SU-DHL-6 (cell line): ENCODE data around the gene BMPR1B.

Experiments used
- H2AFZ ChIP-seq: fragments of 200-600 bp; sonication (generic); 2 replicates; pipeline ENCODE4 v1.6.1; 2014; ENCODE audit warnings: low read depth, mild to moderate bottlenecking, moderate library complexity, mixed read lengths, antibody characterized with exemption, low read length; ENCODE audit not compliant: severe bottlenecking
- H3F3A ChIP-seq: fragments of 200-600 bp; shearing (Covaris generic); 2 replicates; pipeline ENCODE4 v1.6.0; 2016; ENCODE audit warnings: antibody characterized with exemption, mild to moderate bottlenecking; ENCODE audit not compliant: insufficient read depth
- H3K27ac ChIP-seq: fragments of 200-600 bp; sonication (generic); 2 replicates; pipeline ENCODE4 v1.5.1; 2016; ENCODE audit warnings: low read depth, mild to moderate bottlenecking, low read length, moderate library complexity, mixed read lengths
- H3K27me3 ChIP-seq: fragments of 200-600 bp; sonication (generic), shearing (Covaris generic); 2 replicates; pipeline ENCODE4 v1.6.0; 2014; ENCODE audit warnings: mild to moderate bottlenecking, low read length
- H3K36me3 ChIP-seq: fragments of 200-600 bp; sonication (generic); 2 replicates; pipeline ENCODE4 v1.6.1; 2014; ENCODE audit warnings: mild to moderate bottlenecking, low read length, mixed read lengths
- H3K4me2 ChIP-seq: fragments of 300-600, 200-600 bp; shearing (Covaris generic), sonication (generic); 2 replicates; pipeline ENCODE4 v1.6.0; 2014; ENCODE audit warnings: low read length, low read depth, mild to moderate bottlenecking; ENCODE audit not compliant: poor library complexity, severe bottlenecking
- H3K4me3 ChIP-seq: fragments of 200-600 bp; sonication (generic); 2 replicates; pipeline ENCODE4 v1.5.1; 2014; ENCODE audit warnings: antibody characterized with exemption, low read length, mild to moderate bottlenecking, mixed read lengths; ENCODE audit not compliant: insufficient read depth, poor library complexity, severe bottlenecking
- H3K79me2 ChIP-seq: fragments of 200-600 bp; sonication (generic); 2 replicates; pipeline ENCODE4 v1.6.1; 2014; ENCODE audit warnings: mild to moderate bottlenecking, low read length, moderate library complexity; ENCODE audit not compliant: insufficient read depth
- H3K9ac ChIP-seq: fragments of 200-600 bp; sonication (generic); 2 replicates; pipeline ENCODE4 v1.7.0; 2014; ENCODE audit warnings: mild to moderate bottlenecking, low read length
- H3K9me2 ChIP-seq: fragments of 200-600 bp; sonication (generic); replicated peaks from 2 replicates; pipeline ENCODE4 v1.6.1; 2014; ENCODE audit warnings: low read length; ENCODE audit not compliant: insufficient read depth
- H3K9me3 ChIP-seq: fragments of 200-600 bp; sonication (generic); 2 replicates; pipeline ENCODE4 v1.6.1; 2014; ENCODE audit warnings: low read length, mixed read lengths; ENCODE audit not compliant: insufficient read depth
- H4K20me1 ChIP-seq: fragments of 200-600 bp; sonication (generic); 2 replicates; pipeline ENCODE4 v1.6.1; 2014; ENCODE audit warnings: low read depth, mild to moderate bottlenecking, antibody characterized with exemption, low read length, moderate library complexity, mixed read lengths
- EZH2phosphoT487 ChIP-seq: fragments of 200-600 bp; sonication (generic), shearing (Covaris generic); conservative IDR thresholded peaks from 2 replicates; pipeline ENCODE4 v1.6.1; 2018; ENCODE audit warnings: mild to moderate bottlenecking, antibody characterized with exemption, low read length, moderate library complexity, mixed read lengths
- TF ChIP-seq, protein P1 (sequence below): fragments of 200-600 bp; sonication (generic); IDR thresholded peaks from one replicate; pipeline ENCODE4 v1.5.1; 2017; ENCODE audit warnings: antibody characterized with exemption, mild to moderate bottlenecking, low read length, moderate library complexity; ENCODE audit not compliant: insufficient read depth, poor library complexity, severe bottlenecking

Gene BMPR1B

DNA sequence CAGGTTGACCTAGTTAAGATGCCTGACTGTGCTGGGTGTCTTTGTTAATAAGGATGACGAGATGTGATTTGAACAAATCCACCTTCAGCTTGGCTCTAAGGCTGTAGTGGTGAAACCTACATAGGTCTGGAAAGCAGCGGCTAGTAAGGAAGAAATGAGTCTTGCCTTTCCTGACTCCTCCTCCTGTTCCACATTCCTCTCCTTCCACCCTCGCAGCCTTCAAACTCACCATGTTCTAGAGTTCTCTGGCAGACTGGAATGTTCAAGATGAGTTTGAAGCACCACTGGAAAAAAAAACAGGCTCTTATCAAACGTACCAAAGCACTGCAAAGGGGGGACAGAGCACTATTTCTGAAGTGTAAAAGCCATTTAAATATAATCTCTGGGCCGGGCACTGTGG lies 395.4 kb downstream of the BMPR1B start:
- TF ChIP-seq EZH2phosphoT487 = no peak
- TF ChIP-seq, protein P1, sequence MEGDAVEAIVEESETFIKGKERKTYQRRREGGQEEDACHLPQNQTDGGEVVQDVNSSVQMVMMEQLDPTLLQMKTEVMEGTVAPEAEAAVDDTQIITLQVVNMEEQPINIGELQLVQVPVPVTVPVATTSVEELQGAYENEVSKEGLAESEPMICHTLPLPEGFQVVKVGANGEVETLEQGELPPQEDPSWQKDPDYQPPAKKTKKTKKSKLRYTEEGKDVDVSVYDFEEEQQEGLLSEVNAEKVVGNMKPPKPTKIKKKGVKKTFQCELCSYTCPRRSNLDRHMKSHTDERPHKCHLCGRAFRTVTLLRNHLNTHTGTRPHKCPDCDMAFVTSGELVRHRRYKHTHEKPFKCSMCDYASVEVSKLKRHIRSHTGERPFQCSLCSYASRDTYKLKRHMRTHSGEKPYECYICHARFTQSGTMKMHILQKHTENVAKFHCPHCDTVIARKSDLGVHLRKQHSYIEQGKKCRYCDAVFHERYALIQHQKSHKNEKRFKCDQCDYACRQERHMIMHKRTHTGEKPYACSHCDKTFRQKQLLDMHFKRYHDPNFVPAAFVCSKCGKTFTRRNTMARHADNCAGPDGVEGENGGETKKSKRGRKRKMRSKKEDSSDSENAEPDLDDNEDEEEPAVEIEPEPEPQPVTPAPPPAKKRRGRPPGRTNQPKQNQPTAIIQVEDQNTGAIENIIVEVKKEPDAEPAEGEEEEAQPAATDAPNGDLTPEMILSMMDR = no peak
- no peak overlapping the region for H3K4me3 ChIP-seq
- no peaks in the 10 kb centered on the region for H3K9me2 ChIP-seq
- no peaks in the 10 kb centered on the region for H3K79me2 ChIP-seq
- no peaks in the 10 kb centered on the region for H3K27me3 ChIP-seq
- no peak overlapping the region for H2AFZ ChIP-seq
- no peaks in the 10 kb centered on the region for H3F3A ChIP-seq
- H3K9ac ChIP-seq = no peak overlapping the region
- no peaks in the 10 kb centered on the region for H3K36me3 ChIP-seq
- H3K4me2 ChIP-seq = no peak overlapping the region
- H4K20me1 ChIP-seq = no peaks in the 10 kb centered on the region
- no peaks in the 10 kb centered on the region for H3K9me3 ChIP-seq
- H3K27ac ChIP-seq = no peak overlapping the region

DNA sequence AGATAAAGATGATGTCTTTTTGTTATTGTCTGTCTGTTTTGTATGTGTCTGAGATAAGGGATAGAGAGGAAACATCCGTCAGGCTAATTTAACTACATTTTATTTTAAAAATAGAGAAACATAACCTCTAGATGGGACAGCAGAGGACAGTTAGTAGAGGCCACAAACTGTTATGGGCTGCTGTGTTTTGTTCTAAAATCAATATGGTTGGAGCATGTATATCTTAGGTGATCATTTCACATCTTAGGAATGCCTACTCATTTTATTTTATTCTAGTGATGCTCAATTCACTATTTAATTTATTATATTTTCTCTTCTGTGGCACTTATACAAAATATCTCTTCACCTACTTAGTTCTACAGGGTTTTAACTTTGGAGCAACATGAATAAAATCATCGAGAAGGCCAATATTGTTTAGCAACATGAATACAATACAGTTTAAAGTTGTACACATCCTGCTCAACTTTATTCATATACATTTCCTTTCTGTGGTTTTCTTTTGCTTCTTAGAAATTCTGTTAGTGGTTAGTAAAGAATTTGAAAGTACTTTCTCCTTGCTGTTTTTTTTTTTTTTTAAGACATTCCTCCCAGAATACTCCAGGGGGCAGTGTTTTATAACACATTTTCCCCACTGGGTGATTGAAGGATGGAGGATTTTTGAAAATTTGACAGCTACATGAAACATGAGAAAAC lies 398.1 kb downstream of the BMPR1B start:
- no peaks in the 10 kb centered on the region for H3K9me3 ChIP-seq
- no peaks in the 10 kb centered on the region for H4K20me1 ChIP-seq
- no peaks in the 10 kb centered on the region for H3K36me3 ChIP-seq
- H3K4me2 ChIP-seq = no peak overlapping the region
- TF ChIP-seq, protein P1 = peak; percentile 26
- TF ChIP-seq EZH2phosphoT487 = no peak
- H3K4me3 ChIP-seq = no peak overlapping the region
- no peak overlapping the region for H3K9ac ChIP-seq
- no peak overlapping the region for H2AFZ ChIP-seq
- no peaks in the 10 kb centered on the region for H3K79me2 ChIP-seq
- no peak overlapping the region for H3K27ac ChIP-seq
- no peaks in the 10 kb centered on the region for H3K27me3 ChIP-seq
- no peaks in the 10 kb centered on the region for H3K9me2 ChIP-seq
- H3F3A ChIP-seq = no peaks in the 10 kb centered on the region

DNA sequence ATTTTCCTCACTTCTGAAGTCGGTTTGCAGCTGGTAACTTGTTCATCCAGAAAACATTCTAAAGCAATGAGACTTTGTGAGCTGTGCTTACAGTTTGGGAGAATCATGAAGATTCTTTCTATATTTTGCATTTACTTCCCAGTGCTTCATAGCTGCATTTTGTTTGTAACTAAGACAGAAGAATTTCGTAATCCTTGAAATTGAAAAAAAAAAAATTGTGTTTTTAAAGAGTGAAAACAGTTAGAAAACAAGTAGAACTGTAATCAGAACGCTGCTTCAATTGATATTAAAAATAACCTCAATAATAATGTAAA lies 398.7 kb downstream of the BMPR1B start:
- H3K9ac ChIP-seq = no peak overlapping the region
- no peaks in the 10 kb centered on the region for H3K36me3 ChIP-seq
- H3K4me2 ChIP-seq = no peak overlapping the region
- H3F3A ChIP-seq = no peaks in the 10 kb centered on the region
- no peaks in the 10 kb centered on the region for H3K9me3 ChIP-seq
- no peak overlapping the region for H3K27ac ChIP-seq
- H4K20me1 ChIP-seq = no peaks in the 10 kb centered on the region
- H3K9me2 ChIP-seq = no peaks in the 10 kb centered on the region
- no peak overlapping the region for H2AFZ ChIP-seq
- no peak overlapping the region for H3K4me3 ChIP-seq
- no peaks in the 10 kb centered on the region for H3K79me2 ChIP-seq
- H3K27me3 ChIP-seq = no peaks in the 10 kb centered on the region
- TF ChIP-seq, protein P1 = no peak
- TF ChIP-seq EZH2phosphoT487 = no peak
